ENCODE measurements around the gene EXOSC2. TPM values are rescaled to one million over a fixed set of nuclear protein-coding genes. Genes with fewer than 3 reads are reported as not detected.

Gene EXOSC2
- total and polyA plus RNA-seq, 2 of the 13 experiments (the other 11 are each of a cell fraction or from before 2014, with no cell fraction given) = 27.5 to 63.8 TPM

DNA sequence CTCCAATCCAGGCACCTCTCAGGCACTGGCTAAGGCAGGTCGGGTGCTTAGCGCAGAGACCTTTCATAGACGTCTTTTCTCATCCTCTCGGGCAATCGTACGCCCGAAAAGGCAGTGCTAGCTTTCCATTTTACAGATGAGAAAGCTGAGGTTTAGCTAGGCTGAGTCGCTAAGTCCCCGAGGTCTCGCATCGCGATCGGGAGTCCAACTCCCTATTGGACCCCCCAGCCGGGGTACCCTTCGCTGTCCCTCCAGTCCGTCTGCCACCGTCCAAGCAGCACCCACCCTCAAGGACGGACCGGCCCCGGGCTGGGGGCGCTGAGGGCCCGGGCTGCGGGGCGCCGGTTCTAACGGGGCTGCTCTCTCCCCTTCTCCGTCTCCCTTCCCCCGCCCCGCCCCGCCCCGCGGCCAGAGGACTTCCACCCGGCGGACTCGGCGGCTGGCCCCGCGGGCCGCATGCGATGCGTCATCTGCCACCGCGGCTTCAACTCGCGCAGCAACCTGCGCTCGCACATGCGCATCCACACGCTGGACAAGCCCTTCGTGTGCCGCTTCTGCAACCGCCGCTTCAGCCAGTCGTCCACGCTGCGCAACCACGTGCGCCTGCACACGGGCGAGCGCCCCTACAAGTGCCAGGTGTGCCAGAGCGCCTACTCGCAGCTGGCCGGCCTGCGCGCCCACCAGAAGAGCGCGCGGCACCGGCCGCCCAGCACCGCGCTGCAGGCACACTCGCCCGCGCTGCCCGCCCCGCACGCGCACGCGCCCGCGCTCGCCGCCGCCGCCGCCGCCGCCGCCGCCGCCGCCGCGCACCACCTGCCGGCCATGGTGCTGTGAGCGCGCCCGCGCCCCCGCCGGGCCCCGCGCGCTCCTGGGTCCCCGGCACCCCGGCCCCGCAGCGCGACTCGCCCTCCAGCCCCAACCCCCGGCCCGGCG is 12.5 kb upstream of the EXOSC2 start (continued):
- TF ChIP-seq, protein P1, sequence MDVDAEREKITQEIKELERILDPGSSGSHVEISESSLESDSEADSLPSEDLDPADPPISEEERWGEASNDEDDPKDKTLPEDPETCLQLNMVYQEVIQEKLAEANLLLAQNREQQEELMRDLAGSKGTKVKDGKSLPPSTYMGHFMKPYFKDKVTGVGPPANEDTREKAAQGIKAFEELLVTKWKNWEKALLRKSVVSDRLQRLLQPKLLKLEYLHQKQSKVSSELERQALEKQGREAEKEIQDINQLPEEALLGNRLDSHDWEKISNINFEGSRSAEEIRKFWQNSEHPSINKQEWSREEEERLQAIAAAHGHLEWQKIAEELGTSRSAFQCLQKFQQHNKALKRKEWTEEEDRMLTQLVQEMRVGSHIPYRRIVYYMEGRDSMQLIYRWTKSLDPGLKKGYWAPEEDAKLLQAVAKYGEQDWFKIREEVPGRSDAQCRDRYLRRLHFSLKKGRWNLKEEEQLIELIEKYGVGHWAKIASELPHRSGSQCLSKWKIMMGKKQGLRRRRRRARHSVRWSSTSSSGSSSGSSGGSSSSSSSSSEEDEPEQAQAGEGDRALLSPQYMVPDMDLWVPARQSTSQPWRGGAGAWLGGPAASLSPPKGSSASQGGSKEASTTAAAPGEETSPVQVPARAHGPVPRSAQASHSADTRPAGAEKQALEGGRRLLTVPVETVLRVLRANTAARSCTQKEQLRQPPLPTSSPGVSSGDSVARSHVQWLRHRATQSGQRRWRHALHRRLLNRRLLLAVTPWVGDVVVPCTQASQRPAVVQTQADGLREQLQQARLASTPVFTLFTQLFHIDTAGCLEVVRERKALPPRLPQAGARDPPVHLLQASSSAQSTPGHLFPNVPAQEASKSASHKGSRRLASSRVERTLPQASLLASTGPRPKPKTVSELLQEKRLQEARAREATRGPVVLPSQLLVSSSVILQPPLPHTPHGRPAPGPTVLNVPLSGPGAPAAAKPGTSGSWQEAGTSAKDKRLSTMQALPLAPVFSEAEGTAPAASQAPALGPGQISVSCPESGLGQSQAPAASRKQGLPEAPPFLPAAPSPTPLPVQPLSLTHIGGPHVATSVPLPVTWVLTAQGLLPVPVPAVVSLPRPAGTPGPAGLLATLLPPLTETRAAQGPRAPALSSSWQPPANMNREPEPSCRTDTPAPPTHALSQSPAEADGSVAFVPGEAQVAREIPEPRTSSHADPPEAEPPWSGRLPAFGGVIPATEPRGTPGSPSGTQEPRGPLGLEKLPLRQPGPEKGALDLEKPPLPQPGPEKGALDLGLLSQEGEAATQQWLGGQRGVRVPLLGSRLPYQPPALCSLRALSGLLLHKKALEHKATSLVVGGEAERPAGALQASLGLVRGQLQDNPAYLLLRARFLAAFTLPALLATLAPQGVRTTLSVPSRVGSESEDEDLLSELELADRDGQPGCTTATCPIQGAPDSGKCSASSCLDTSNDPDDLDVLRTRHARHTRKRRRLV (CRISPR knock-in tag; IDR thresholded peaks at IDR 0.05) = no peak
- TF ChIP-seq, protein P2, sequence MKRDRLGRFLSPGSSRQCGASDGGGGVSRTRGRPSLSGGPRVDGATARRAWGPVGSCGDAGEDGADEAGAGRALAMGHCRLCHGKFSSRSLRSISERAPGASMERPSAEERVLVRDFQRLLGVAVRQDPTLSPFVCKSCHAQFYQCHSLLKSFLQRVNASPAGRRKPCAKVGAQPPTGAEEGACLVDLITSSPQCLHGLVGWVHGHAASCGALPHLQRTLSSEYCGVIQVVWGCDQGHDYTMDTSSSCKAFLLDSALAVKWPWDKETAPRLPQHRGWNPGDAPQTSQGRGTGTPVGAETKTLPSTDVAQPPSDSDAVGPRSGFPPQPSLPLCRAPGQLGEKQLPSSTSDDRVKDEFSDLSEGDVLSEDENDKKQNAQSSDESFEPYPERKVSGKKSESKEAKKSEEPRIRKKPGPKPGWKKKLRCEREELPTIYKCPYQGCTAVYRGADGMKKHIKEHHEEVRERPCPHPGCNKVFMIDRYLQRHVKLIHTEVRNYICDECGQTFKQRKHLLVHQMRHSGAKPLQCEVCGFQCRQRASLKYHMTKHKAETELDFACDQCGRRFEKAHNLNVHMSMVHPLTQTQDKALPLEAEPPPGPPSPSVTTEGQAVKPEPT (CRISPR knock-in tag; IDR thresholded peaks at IDR 0.05; ENCODE audit: low read depth) = 0 out of 2 replicates have a peak, but pooled peaks have one; percentile 31
- no peak for TF ChIP-seq ZNF337 (CRISPR knock-in tag; IDR thresholded peaks at IDR 0.05; ENCODE audit: borderline replicate concordance, low read depth)
- TF ChIP-seq, protein P3, sequence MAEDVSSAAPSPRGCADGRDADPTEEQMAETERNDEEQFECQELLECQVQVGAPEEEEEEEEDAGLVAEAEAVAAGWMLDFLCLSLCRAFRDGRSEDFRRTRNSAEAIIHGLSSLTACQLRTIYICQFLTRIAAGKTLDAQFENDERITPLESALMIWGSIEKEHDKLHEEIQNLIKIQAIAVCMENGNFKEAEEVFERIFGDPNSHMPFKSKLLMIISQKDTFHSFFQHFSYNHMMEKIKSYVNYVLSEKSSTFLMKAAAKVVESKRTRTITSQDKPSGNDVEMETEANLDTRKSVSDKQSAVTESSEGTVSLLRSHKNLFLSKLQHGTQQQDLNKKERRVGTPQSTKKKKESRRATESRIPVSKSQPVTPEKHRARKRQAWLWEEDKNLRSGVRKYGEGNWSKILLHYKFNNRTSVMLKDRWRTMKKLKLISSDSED (CRISPR knock-in tag; IDR thresholded peaks at IDR 0.05) = no peak
- TF ChIP-seq HDAC1 (CRISPR knock-in tag; IDR thresholded peaks at IDR 0.05) = peak; percentile 68
- 0 out of 2 replicates have a peak, but pooled peaks have one; percentile 29 for TF ChIP-seq ZNF510 (CRISPR knock-in tag; IDR thresholded peaks at IDR 0.05; ENCODE audit: low read depth)
- TF ChIP-seq ZNF816 (CRISPR knock-in tag; IDR thresholded peaks at IDR 0.05; ENCODE audit: borderline replicate concordance) = no peak
- peak; percentile 71; the same call in 1 of the 2 replicates for TF ChIP-seq YEATS2 (CRISPR knock-in tag; IDR thresholded peaks at IDR 0.05; ENCODE audit: borderline replicate concordance)
- TF ChIP-seq NFRKB (IDR thresholded peaks at IDR 0.05) = no peak
- TF ChIP-seq, protein P4, sequence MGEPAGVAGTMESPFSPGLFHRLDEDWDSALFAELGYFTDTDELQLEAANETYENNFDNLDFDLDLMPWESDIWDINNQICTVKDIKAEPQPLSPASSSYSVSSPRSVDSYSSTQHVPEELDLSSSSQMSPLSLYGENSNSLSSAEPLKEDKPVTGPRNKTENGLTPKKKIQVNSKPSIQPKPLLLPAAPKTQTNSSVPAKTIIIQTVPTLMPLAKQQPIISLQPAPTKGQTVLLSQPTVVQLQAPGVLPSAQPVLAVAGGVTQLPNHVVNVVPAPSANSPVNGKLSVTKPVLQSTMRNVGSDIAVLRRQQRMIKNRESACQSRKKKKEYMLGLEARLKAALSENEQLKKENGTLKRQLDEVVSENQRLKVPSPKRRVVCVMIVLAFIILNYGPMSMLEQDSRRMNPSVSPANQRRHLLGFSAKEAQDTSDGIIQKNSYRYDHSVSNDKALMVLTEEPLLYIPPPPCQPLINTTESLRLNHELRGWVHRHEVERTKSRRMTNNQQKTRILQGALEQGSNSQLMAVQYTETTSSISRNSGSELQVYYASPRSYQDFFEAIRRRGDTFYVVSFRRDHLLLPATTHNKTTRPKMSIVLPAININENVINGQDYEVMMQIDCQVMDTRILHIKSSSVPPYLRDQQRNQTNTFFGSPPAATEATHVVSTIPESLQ (CRISPR knock-in tag; conservative IDR thresholded peaks at IDR 0.05) = no peak
- peak; percentile 8; the same call in 1 of the 2 replicates for TF ChIP-seq RFX5 (IDR thresholded peaks at IDR 0.05; ENCODE audit: low read depth, low read length)
- no peak for TF ChIP-seq SRF (IDR thresholded peaks at IDR 0.05; ENCODE audit: low read depth, low read length)
- no peak for TF ChIP-seq STAT5B (CRISPR knock-in tag; IDR thresholded peaks at IDR 0.05)
